Measurements from ENCODE around the gene BTBD8.

- TF ChIP-seq CTCF (conservative IDR thresholded peaks at IDR 0.05; ENCODE audit: low read length) = no peak
- no peak for TF ChIP-seq EZH2phosphoT487 (IDR thresholded peaks at IDR 0.05; ENCODE audit: borderline replicate concordance)
Observed at GRCh38 chr1:92211166-92211565, 131.0 kb downstream of the BTBD8 start.

Measured in Loucy (cell line).